ENCODE results near the gene CPED1. TPM values are rescaled to one million over a fixed set of nuclear protein-coding genes. Genes with fewer than 3 reads are reported as not detected.

Gene CPED1
- total and polyA plus RNA-seq, 2 donors (not counting 1 experiment from before 2014, with no cell fraction given) = 70.2 to 196 TPM

- H3K27ac ChIP-seq (ENCODE audit: insufficient read depth, low read length) = no peak overlapping the region
- H2AFZ ChIP-seq (ENCODE audit: low read length) = no peak overlapping the region
- H3K27me3 ChIP-seq (ENCODE audit: control insufficient read depth, insufficient read depth, low read length) = no peaks in the 10 kb centered on the region
- H3K4me2 ChIP-seq (ENCODE audit: extremely low read depth, insufficient read depth, low read length) = no peak overlapping the region
- no peak overlapping the region for H3K4me3 ChIP-seq (replicated peaks in 1 of 4; ENCODE audit: control extremely low read depth in 1 of 4, insufficient read depth in 1 of 4, low read depth in 3 of 4, low read length in 4 of 4)
- H3K9me3 ChIP-seq (ENCODE audit: control insufficient read depth, insufficient read depth, low read depth, low read length) = no peaks in the 10 kb centered on the region
- H3K79me2 ChIP-seq (ENCODE audit: control insufficient read depth, insufficient read depth, low read length) = no peaks in the 10 kb centered on the region
- H4K20me1 ChIP-seq (ENCODE audit: control insufficient read depth, extremely low read depth, insufficient read depth, low read length) = no peaks in the 10 kb centered on the region
- H3K9ac ChIP-seq (ENCODE audit: insufficient read depth, low read length) = no peak overlapping the region
- peaks cover 8% of the 10 kb centered on the region for H3K36me3 ChIP-seq (ENCODE audit: control insufficient read depth, insufficient read depth, low read length)
- no peak for TF ChIP-seq EZH2 (IDR thresholded peaks at IDR 0.05; ENCODE audit: low read length, missing control alignments)
- H3K4me1 ChIP-seq (ENCODE audit: control insufficient read depth, extremely low read depth, insufficient read depth, low read length) = no peaks in the 10 kb centered on the region
- DNase-seq (ENCODE audit: low read depth in 2 of 2) = no peak
Measured at GRCh38 chr7:121271098-121271497, 282.6 kb downstream of the CPED1 start.

DNA sequence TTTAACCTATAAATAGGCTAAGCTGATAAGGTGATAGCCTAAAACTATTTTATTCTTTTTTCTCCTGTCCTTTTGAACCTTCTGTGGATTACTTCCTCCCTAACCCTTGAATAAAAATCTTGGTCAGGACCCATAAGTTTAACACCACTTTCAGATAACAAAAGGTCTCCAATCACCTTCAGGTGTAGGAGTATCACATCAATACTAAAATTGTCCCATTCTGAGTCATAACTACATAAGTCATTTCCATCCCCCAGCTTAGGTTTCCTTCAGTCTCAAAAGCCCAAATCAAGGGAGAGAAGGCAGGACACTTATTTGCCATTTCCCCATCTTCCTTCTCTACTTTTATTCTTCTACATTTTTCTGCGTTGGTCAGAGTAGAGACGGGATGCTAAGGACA lies 283.4 kb downstream of the CPED1 start:
- H3K79me2 ChIP-seq (ENCODE audit: control insufficient read depth, insufficient read depth, low read length) = no peaks in the 10 kb centered on the region
- H3K9me3 ChIP-seq (ENCODE audit: control insufficient read depth, insufficient read depth, low read depth, low read length) = no peaks in the 10 kb centered on the region
- H3K4me1 ChIP-seq (ENCODE audit: control insufficient read depth, extremely low read depth, insufficient read depth, low read length) = no peaks in the 10 kb centered on the region
- no peak overlapping the region for H2AFZ ChIP-seq (ENCODE audit: low read length)
- no peaks in the 10 kb centered on the region for H3K27me3 ChIP-seq (ENCODE audit: control insufficient read depth, insufficient read depth, low read length)
- no peak for TF ChIP-seq EZH2 (IDR thresholded peaks at IDR 0.05; ENCODE audit: low read length, missing control alignments)
- TF ChIP-seq CTCF (conservative IDR thresholded peaks at IDR 0.05 in 1 of 2, IDR thresholded peaks at IDR 0.05 in 1 of 2; ENCODE audit: low read depth in 1 of 2, low read length in 2 of 2) = no peak
- H3K9ac ChIP-seq (ENCODE audit: insufficient read depth, low read length) = no peak overlapping the region
- H3K27ac ChIP-seq (ENCODE audit: insufficient read depth, low read length) = no peak overlapping the region
- no peak overlapping the region for H3K4me2 ChIP-seq (ENCODE audit: extremely low read depth, insufficient read depth, low read length)
- H4K20me1 ChIP-seq (ENCODE audit: control insufficient read depth, extremely low read depth, insufficient read depth, low read length) = no peaks in the 10 kb centered on the region
- H3K36me3 ChIP-seq (ENCODE audit: control insufficient read depth, insufficient read depth, low read length) = peaks cover 5% of the 10 kb centered on the region
- H3K4me3 ChIP-seq (replicated peaks in 1 of 4; ENCODE audit: control extremely low read depth in 1 of 4, insufficient read depth in 1 of 4, low read depth in 3 of 4, low read length in 4 of 4) = no peak overlapping the region
- no peak for DNase-seq (ENCODE audit: low read depth in 2 of 2)

GRCh38 chr7:121272676-121273075 lies 284.2 kb downstream of the CPED1 start:
- no peak for DNase-seq (ENCODE audit: low read depth in 2 of 2)
- H3K4me2 ChIP-seq (ENCODE audit: extremely low read depth, insufficient read depth, low read length) = no peak overlapping the region
- H3K79me2 ChIP-seq (ENCODE audit: control insufficient read depth, insufficient read depth, low read length) = no peaks in the 10 kb centered on the region
- no peaks in the 10 kb centered on the region for H3K9me3 ChIP-seq (ENCODE audit: control insufficient read depth, insufficient read depth, low read depth, low read length)
- H3K27ac ChIP-seq (ENCODE audit: insufficient read depth, low read length) = no peak overlapping the region
- no peak overlapping the region for H3K9ac ChIP-seq (ENCODE audit: insufficient read depth, low read length)
- H3K4me3 ChIP-seq (replicated peaks in 1 of 4; ENCODE audit: control extremely low read depth in 1 of 4, insufficient read depth in 1 of 4, low read depth in 3 of 4, low read length in 4 of 4) = no peak overlapping the region
- H3K27me3 ChIP-seq (ENCODE audit: control insufficient read depth, insufficient read depth, low read length) = no peaks in the 10 kb centered on the region
- H4K20me1 ChIP-seq (ENCODE audit: control insufficient read depth, extremely low read depth, insufficient read depth, low read length) = no peaks in the 10 kb centered on the region
- no peak for TF ChIP-seq CTCF (conservative IDR thresholded peaks at IDR 0.05 in 1 of 2, IDR thresholded peaks at IDR 0.05 in 1 of 2; ENCODE audit: low read depth in 1 of 2, low read length in 2 of 2)
- TF ChIP-seq EZH2 (IDR thresholded peaks at IDR 0.05; ENCODE audit: low read length, missing control alignments) = no peak
- no peaks in the 10 kb centered on the region for H3K4me1 ChIP-seq (ENCODE audit: control insufficient read depth, extremely low read depth, insufficient read depth, low read length)
- H2AFZ ChIP-seq (ENCODE audit: low read length) = no peak overlapping the region
- H3K36me3 ChIP-seq (ENCODE audit: control insufficient read depth, insufficient read depth, low read length) = peaks cover 4% of the 10 kb centered on the region

Measured in fibroblast of lung (primary cell).